Hypothalamus (tissue), 51 donors: ENCODE data around the gene ZDHHC17.
"Not testable (repeated sequence)": the region's sequence is repeated elsewhere in the genome, so short reads cannot be mapped to it uniquely, and the experiment has no call there.

Experiments
- DNase-seq, 51 donors: peaks; one replicate each; lab custom pipeline; 2025; lab: John Stamatoyannopoulos, UW

The ZDHHC17 gene

DNA sequence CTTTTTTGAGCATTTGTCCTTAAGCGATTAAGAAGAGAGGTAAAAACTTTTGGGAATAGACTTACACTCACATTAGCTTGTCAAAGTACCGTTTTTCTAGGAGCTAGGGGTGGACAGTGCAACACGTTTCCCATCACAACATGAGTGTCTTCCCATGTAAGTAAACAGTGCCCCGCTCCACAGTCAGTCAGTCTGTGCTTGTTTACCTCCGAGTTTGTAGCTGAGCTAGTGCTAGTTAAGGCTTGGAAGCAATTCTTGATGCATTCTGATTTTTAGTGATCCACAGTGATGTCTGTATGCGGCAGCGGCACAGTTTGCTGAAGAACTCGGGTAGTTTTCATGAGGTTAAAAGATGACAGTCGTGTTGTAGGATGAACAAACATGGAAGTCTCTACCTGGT, 941 bp downstream of the ZDHHC17 start:
- peak in 12 of 51 donors; percentile 2 to 73 (median 20) for DNase-seq

GRCh38 chr12:76765598-76765997, 1.7 kb downstream of the ZDHHC17 start:
- DNase-seq = no peak

- DNase-seq = no peak
Observed at GRCh38 chr12:76766161-76766560, 2.2 kb downstream of the ZDHHC17 start.

DNA sequence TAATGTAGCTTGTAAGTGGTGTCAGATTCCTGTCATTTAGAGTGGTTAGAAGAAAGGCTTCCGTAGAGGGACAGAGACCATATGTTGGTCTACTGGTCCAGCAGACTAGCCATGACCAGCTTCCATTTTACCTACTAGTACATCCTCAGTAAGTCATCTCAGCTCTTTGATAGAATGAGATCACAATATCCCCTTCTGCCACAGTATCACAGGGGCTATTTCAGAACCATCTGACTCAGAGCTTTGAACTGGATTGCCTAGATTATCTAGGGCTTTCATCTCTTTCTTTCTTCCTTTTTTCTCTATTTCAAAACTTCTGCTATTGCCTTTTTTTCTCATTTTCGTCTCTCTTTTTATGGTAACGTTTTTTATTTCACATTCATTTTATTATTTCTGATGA, 4.7 kb downstream of the ZDHHC17 start:
- DNase-seq = no peak

DNA sequence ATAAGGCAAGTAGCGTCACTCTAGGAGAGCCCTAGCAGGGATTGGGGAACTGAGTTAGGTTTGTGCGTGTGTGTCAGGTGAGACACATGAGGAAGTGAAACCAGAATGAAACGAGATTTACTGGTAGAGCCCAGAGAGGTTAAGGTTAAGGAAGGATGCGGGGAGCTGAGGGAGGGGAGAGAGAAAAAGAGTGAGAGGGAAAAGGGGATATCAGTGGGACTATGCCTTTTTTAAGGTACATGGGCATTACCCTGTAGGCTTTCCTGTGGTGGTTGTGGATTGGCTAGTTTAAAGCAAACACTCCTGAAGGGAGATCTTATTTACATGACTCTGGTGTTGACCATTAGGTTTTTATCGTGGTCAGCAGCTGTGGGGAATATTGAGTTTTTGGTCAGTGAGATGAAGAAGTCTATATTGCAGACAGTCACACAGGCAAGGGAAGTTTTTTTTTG, 13.9 kb downstream of the ZDHHC17 start:
- no peak for DNase-seq

DNA sequence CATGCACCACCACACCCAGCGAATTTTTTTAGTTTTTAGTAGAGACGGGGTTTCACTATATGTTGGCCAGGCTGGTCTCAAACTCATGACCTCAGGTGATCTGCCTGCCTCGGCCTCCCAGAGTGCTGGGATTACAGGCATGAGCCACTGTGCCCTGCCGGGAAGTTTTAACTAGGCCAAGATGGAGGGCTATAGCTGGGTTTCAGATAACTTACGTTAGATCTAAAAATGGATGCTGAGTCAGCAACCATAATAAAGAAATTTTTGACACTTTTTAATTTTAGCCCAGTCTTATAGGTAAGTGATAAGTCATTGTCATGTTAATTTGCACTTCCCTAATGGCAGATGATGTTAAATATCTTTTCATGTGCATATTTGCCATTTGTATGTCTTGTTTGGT, 14.4 kb downstream of the ZDHHC17 start:
- no peak for DNase-seq

GRCh38 chr12:76779310-76779709, 15.4 kb downstream of the ZDHHC17 start:
- DNase-seq = not testable (repeated sequence)

DNA sequence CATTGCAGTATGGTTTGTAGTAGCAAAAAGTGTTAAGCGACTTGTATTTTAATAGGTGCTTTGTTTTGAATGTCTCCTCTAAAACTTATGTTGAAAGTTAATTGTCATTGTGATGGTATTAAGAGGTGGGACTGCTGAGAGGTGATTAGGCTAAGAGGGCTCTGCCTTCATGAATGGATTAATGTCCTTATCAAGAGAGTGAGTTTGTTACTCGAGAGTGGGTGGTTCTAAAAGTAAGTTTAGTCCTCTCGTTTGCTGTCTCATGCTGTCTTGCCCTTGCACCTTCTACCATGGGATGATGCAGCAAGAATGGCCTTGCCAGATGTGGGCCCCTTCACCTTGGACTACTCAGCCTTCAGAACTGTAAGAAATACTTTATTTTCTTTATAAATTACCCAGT, 17.4 kb downstream of the ZDHHC17 start:
- no peak for DNase-seq

GRCh38 chr12:76782526-76782925, 18.6 kb downstream of the ZDHHC17 start:
- no peak for DNase-seq

- DNase-seq = no peak
Observed at GRCh38 chr12:76784600-76785051, 20.7 kb downstream of the ZDHHC17 start.

- DNase-seq = no peak
Observed at GRCh38 chr12:76785407-76785806, 21.5 kb downstream of the ZDHHC17 start.

- no peak for DNase-seq
Observed at GRCh38 chr12:76786986-76787385, 23.1 kb downstream of the ZDHHC17 start.

- DNase-seq = no peak
Observed at GRCh38 chr12:76787689-76788088, 23.8 kb downstream of the ZDHHC17 start.

DNA sequence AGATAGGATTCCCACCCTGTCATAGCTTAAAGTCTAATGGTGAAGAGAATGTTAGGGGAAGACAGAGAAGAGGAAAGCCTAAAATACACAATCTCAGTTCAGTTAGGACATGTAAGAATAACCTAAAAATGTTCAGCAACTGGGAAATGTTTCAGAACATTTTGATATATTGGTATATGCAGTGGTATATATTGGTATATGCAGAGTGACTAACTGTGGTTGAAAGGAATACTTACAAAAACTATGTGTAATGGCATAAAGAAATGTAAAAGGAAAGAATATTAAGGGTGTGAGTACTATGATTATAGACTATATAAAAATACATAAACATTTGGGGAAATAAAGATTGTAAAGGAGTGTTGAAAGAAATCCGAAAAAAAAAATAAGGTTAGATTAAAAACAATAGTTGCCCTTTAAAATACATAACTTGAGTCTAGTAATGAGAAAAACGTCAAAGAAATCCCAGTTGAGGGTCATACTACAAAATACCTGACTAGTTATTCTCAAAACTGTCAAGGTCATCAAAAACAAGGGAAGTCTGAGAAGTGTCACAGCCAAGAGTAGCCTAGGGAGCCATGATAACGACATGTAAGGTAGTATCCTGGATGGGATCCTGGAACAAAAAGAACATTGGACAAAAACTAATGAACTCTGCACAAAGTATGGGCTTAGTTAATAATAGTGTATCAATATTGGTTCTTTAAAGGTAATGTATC, 25.6 kb downstream of the ZDHHC17 start:
- no peak for DNase-seq

DNA sequence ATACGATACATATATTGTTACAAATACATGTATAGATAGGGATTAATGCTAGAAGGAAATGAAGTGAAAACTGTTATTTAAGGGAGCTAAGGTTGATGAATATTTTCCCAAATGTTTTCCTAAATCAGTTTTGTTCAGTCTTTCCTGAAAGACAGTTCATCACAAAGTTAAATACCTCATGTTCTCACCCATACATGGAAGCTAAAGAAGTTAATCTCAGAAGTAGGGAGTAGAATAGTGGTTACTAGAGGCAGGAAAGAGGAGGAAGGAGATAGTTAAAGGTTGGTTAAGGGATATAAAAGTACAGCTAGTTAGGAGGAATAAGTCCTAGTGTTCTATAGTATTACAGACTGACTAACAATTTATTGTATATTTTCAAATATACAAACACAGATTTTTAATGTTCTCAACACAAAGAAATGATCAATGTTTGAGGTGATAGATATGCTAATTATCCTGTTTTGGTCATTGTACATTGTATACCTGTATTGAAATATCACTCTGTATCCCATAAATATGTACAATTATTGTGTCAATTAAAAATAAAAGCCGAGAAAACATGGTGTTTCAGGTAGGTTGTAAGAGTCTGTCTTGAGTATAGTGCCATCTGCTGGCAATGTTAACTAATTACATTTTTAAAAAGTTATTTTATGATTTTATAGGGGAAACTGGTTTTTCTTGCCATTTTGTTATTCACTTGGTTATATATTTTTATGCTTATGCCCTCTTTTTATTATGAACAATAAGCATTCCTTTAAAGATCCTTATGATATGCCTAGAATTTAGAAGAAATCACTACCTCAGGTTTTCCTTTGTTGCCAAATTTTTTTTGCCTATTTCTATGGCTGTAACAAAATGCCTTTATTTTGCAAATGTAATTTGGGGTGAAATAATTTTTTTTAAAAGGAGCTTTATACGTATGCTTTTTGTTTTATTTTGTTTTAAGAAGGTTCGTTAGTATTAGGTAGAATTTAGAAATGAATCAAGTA, 26.9 kb downstream of the ZDHHC17 start:
- DNase-seq = no peak

GRCh38 chr12:76792828-76793227, 28.9 kb downstream of the ZDHHC17 start:
- no peak for DNase-seq

DNA sequence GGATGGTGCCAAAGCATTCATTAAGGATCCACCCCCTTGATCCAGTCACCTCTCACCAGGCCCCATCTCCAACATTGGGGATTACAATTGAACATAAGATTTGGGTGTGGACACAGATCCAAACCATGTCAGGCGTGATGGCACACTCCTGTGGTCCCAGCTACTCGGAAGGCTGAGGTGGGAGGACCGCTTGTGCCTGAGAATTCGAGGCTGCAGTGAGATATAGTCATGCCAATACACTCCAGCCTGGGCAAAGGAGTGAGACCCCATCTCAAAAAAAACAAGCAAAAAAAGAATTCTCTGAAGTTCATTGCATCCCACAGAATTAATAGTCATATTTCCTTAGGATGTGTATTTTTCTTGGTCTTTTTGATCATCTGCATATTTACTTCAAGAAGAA, 34.9 kb downstream of the ZDHHC17 start:
- no peak for DNase-seq

GRCh38 chr12:76799362-76799761, 35.4 kb downstream of the ZDHHC17 start:
- DNase-seq = no peak

GRCh38 chr12:76802060-76802459, 38.1 kb downstream of the ZDHHC17 start:
- no peak for DNase-seq

- no peak for DNase-seq
Observed at GRCh38 chr12:76804435-76804976, 40.6 kb downstream of the ZDHHC17 start.

DNA sequence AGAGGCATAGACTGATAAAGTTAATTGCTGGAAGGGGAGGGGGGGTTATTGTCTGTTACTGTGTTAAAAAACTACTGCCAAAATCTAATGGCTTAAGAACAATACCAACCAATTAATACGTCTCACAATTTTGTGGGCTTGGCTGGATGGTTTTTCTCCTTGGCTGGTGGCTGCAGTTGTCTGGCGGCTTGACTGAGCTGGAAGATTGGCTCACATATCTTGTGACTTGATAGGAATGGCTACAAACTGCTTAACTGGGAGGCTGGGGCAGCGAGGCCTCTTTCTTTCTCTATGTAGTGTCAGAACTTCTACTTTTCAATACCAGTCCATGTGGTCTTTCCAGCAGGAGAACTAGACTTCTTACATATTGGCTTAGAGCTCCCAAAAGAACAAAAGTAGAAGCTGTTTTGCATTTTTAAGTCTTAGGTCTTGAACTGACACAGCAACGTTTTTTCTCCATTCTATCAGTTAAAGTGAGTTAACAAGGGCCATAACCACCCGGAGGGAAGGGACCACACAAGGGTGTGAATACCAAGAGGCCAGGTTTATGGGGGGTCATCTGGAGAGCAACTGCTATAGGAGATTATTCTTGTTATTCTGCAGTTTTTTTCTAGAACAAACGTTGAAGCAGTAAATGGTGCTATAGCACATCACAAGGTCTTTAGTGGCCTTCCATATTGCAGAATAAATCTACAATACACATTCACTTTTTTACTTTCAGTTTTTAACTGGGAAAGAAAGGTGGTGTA, 46.9 kb downstream of the ZDHHC17 start:
- DNase-seq = no peak
